WTC11 (cell line): ENCODE data around the gene DRD1. TPM values are rescaled to one million over a fixed set of nuclear protein-coding genes. Genes with fewer than 3 reads are reported as not detected.

ENCODE experiments used
- ATAC-seq: fragments of 200-7000 bp; cut with Tn5 transposase; 2 replicates; pipeline ENCODE4 v1.10.0; 2021; ENCODE audit warnings: mild to moderate bottlenecking, moderate library complexity
- CTCF ChIA-PET: fragments of 300-600 bp; sonication (Branson Sonifier 250); formaldehyde crosslinking; loops from one replicate; lab custom pipeline; 2021; ENCODE audit warnings: antibody characterized with exemption; lab: Charles Lee
- POLR2A ChIA-PET: fragments of 350-600 bp; sonication (Branson Sonifier 250); formaldehyde crosslinking; loops from one replicate; lab custom pipeline; 2021; ENCODE audit warnings: antibody characterized with exemption; lab: Charles Lee
- DNase-seq: peaks from one replicate; pipeline ENCODE4 v3.0.0; 2021; ENCODE audit warnings: low spot score
- H3K27ac Mint-ChIP-seq: 2 replicates; pipeline ENCODE4 v1.8.0; 2021; ENCODE audit warnings: mixed read lengths
- H3K27me3 Mint-ChIP-seq: 2 replicates; pipeline ENCODE4 v1.8.0; 2021; ENCODE audit warnings: low read depth, mild to moderate bottlenecking, moderate library complexity, mixed read lengths
- H3K36me3 Mint-ChIP-seq: 2 replicates; pipeline ENCODE4 v1.8.0; 2021; ENCODE audit warnings: mixed read lengths
- H3K4me1 Mint-ChIP-seq: 2 replicates; pipeline ENCODE4 v1.8.0; 2022; ENCODE audit warnings: mixed read lengths
- H3K4me3 Mint-ChIP-seq: 2 replicates; pipeline ENCODE4 v1.8.0; 2021; ENCODE audit warnings: mild to moderate bottlenecking, moderate library complexity, mixed read lengths
- H3K9me3 Mint-ChIP-seq: 2 replicates; pipeline ENCODE4 v1.8.0; 2021; ENCODE audit warnings: mixed read lengths
- CREM ChIP-seq: sonication (generic); formaldehyde crosslinking; IDR thresholded peaks from 2 replicates; pipeline ENCODE4 v1.8.1; 2022; ENCODE audit warnings: mild to moderate bottlenecking, missing genetic modification reagents, moderate library complexity
- ELF4 ChIP-seq: sonication (generic); formaldehyde crosslinking; IDR thresholded peaks from 2 replicates; pipeline ENCODE4 v1.8.1; 2022; ENCODE audit warnings: low read depth, mild to moderate bottlenecking, moderate library complexity, missing genetic modification reagents
- EMX1 ChIP-seq: fragments of 250-450 bp; sonication (Bioruptor Pico); IDR thresholded peaks from 2 replicates; pipeline ENCODE4 v1.8.0; 2021; ENCODE audit warnings: mild to moderate bottlenecking
- ERG ChIP-seq: fragments of 250-450 bp; sonication (Bioruptor Pico); IDR thresholded peaks from 2 replicates; pipeline ENCODE4 v1.8.0; 2021; ENCODE audit warnings: mild to moderate bottlenecking
- ESRRA ChIP-seq: sonication (generic); formaldehyde crosslinking; IDR thresholded peaks from 2 replicates; pipeline ENCODE4 v1.8.1; 2022; ENCODE audit warnings: mild to moderate bottlenecking, missing genetic modification reagents, borderline replicate concordance
- FOXP1 ChIP-seq: sonication (generic); formaldehyde crosslinking; IDR thresholded peaks from 2 replicates; pipeline ENCODE4 v1.8.0; 2022; ENCODE audit warnings: missing genetic modification reagents, mild to moderate bottlenecking, moderate library complexity, borderline replicate concordance
- JAZF1 ChIP-seq: fragments of 250-450 bp; sonication (Bioruptor Pico); IDR thresholded peaks from 2 replicates; pipeline ENCODE4 v1.9.0; 2021; ENCODE audit warnings: moderate library complexity, mild to moderate bottlenecking, inconsistent platforms
- KAT7 ChIP-seq: sonication (generic); formaldehyde crosslinking; IDR thresholded peaks from 2 replicates; pipeline ENCODE4 v1.8.1; 2023; ENCODE audit warnings: missing genetic modification reagents, mild to moderate bottlenecking, borderline replicate concordance
- NFATC4 ChIP-seq: fragments of 250-450 bp; sonication (Bioruptor Pico); IDR thresholded peaks from 2 replicates; pipeline ENCODE4 v1.9.0; 2021; ENCODE audit warnings: mild to moderate bottlenecking
- NR1H2 ChIP-seq: sonication (generic); formaldehyde crosslinking; IDR thresholded peaks from 2 replicates; pipeline ENCODE4 v1.9.0; 2021; ENCODE audit warnings: mild to moderate bottlenecking, moderate library complexity, missing genetic modification reagents
- SP1 ChIP-seq: sonication (generic); formaldehyde crosslinking; conservative IDR thresholded peaks from 2 replicates; pipeline ENCODE4 v1.8.1; 2022; ENCODE audit warnings: missing genetic modification reagents
- TEAD4 ChIP-seq: sonication (generic); formaldehyde crosslinking; IDR thresholded peaks from 2 replicates; pipeline ENCODE4 v1.8.0; 2022; ENCODE audit warnings: mild to moderate bottlenecking, missing genetic modification reagents
- ZNF219 ChIP-seq: sonication (generic); formaldehyde crosslinking; IDR thresholded peaks from 2 replicates; pipeline ENCODE4 v1.8.0; 2023; ENCODE audit warnings: missing genetic modification reagents, mild to moderate bottlenecking, borderline replicate concordance
- total RNA-seq: library from RNA; stranded (reverse); gene quantifications from 3 replicates; pipeline ENCODE4 v1.2.3, GENCODE V29; 2021
- TF ChIP-seq, protein P1 (sequence below): sonication (generic); formaldehyde crosslinking; IDR thresholded peaks from 2 replicates; pipeline ENCODE4 v1.8.1; 2022; ENCODE audit warnings: mild to moderate bottlenecking, moderate library complexity, missing genetic modification reagents
- TF ChIP-seq, protein P2 (sequence below): sonication (generic); formaldehyde crosslinking; IDR thresholded peaks from 2 replicates; pipeline ENCODE4 v1.8.1; 2023; ENCODE audit warnings: mild to moderate bottlenecking, missing genetic modification reagents
- TF ChIP-seq, protein P3 (sequence below): sonication (generic); formaldehyde crosslinking; IDR thresholded peaks from 2 replicates; pipeline ENCODE4 v1.8.1; 2022; ENCODE audit warnings: mild to moderate bottlenecking, missing genetic modification reagents, moderate library complexity, borderline replicate concordance
- TF ChIP-seq, protein P4 (sequence below): sonication (generic); formaldehyde crosslinking; IDR thresholded peaks from 2 replicates; pipeline ENCODE4 v1.8.1; 2022; ENCODE audit warnings: low read depth, mild to moderate bottlenecking, moderate library complexity, missing genetic modification reagents, borderline replicate concordance

Gene DRD1
- total RNA-seq, 1 experiment from 2014 or later = 0.07 TPM

DNA sequence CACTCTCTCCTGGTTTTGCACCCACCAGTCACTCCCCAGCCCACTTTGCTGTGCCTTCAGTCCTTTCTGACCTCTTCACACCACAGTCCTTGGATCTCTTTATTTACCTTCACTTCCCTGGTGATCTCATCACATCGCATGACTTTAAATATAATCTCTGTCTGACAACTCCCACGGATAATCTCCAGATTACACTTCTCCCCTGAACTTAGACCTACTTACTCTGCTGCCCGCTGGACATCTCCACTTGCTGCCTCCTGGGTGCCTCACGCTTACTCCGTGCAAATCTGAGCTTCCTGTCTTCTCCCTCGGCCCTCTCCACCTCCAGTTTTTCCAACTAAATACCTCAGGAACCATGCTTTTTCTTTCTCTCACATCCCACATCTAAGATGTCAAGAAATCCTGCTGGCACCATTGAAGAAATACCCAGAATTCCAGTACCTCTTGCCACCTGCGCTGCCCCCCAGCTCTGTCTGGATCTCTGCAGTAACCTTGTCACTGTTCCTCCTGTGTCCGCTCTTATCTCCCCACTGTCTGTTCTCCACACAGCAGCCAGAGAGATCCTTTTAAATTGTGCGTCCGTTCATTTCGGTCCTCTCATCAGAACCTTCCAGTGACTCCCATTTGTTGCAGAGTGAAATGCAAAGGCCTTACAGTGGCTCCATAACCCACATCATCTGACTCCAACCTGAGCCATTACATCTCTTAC, 43.7 kb upstream of the DRD1 start:
- Mint-ChIP-seq H3K27me3 (no peaks in the 10 kb centered on the region), H3K4me1 (peaks cover 21% of the 10 kb centered on the region), H3K27ac (no peak overlapping the region; the same call in 1 of the 2 replicates), H3K36me3 (peaks cover 42% of the 10 kb centered on the region), H3K9me3 (no peaks in the 10 kb centered on the region), H3K4me3 (no peak overlapping the region)
- ATAC-seq (no peak), DNase-seq (no peak)
- no peak for TF ChIP-seq ELF4 (CRISPR knock-in tag)
- ChIA-PET POLR2A (no interaction called here), CTCF (interaction anchor here (0.8 to 1.2 kb wide), 2 partner anchors 23 to 46 kb away, joined by 3 to 5 read pairs; no protein-coding TSS in a partner anchor)

- TF ChIP-seq SP1 (CRISPR knock-in tag) (no peak), CREM (no peak), NFATC4 (CRISPR knock-in tag) (no peak), ESRRA (CRISPR knock-in tag) (no peak), NR1H2 (CRISPR knock-in tag) (no peak), ERG (CRISPR knock-in tag) (no peak), ZNF219 (no peak), JAZF1 (CRISPR knock-in tag) (no peak), EMX1 (CRISPR knock-in tag) (no peak), FOXP1 (CRISPR knock-in tag) (no peak), KAT7 (CRISPR knock-in tag) (no peak), TEAD4 (CRISPR knock-in tag) (no peak)
- TF ChIP-seq, protein P1, sequence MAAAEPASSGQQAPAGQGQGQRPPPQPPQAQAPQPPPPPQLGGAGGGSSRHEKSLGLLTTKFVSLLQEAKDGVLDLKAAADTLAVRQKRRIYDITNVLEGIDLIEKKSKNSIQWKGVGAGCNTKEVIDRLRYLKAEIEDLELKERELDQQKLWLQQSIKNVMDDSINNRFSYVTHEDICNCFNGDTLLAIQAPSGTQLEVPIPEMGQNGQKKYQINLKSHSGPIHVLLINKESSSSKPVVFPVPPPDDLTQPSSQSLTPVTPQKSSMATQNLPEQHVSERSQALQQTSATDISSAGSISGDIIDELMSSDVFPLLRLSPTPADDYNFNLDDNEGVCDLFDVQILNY (CRISPR knock-in tag) = no peak
- TF ChIP-seq, protein P2, sequence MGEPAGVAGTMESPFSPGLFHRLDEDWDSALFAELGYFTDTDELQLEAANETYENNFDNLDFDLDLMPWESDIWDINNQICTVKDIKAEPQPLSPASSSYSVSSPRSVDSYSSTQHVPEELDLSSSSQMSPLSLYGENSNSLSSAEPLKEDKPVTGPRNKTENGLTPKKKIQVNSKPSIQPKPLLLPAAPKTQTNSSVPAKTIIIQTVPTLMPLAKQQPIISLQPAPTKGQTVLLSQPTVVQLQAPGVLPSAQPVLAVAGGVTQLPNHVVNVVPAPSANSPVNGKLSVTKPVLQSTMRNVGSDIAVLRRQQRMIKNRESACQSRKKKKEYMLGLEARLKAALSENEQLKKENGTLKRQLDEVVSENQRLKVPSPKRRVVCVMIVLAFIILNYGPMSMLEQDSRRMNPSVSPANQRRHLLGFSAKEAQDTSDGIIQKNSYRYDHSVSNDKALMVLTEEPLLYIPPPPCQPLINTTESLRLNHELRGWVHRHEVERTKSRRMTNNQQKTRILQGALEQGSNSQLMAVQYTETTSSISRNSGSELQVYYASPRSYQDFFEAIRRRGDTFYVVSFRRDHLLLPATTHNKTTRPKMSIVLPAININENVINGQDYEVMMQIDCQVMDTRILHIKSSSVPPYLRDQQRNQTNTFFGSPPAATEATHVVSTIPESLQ (CRISPR knock-in tag) = no peak
- TF ChIP-seq, protein P3, sequence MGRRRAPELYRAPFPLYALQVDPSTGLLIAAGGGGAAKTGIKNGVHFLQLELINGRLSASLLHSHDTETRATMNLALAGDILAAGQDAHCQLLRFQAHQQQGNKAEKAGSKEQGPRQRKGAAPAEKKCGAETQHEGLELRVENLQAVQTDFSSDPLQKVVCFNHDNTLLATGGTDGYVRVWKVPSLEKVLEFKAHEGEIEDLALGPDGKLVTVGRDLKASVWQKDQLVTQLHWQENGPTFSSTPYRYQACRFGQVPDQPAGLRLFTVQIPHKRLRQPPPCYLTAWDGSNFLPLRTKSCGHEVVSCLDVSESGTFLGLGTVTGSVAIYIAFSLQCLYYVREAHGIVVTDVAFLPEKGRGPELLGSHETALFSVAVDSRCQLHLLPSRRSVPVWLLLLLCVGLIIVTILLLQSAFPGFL = no peak
- TF ChIP-seq, protein P4, sequence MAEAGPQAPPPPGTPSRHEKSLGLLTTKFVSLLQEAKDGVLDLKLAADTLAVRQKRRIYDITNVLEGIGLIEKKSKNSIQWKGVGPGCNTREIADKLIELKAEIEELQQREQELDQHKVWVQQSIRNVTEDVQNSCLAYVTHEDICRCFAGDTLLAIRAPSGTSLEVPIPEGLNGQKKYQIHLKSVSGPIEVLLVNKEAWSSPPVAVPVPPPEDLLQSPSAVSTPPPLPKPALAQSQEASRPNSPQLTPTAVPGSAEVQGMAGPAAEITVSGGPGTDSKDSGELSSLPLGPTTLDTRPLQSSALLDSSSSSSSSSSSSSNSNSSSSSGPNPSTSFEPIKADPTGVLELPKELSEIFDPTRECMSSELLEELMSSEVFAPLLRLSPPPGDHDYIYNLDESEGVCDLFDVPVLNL (CRISPR knock-in tag) = no peak
- Mint-ChIP-seq H3K9me3 (no peaks in the 10 kb centered on the region), H3K27ac (no peak overlapping the region), H3K36me3 (peaks cover 50% of the 10 kb centered on the region), H3K4me1 (peaks cover 29% of the 10 kb centered on the region), H3K27me3 (no peaks in the 10 kb centered on the region), H3K4me3 (no peak overlapping the region)
- ATAC-seq = no peak
- CTCF ChIA-PET = no interaction called here
- no peak for DNase-seq
- POLR2A ChIA-PET = no interaction called here
Observed at GRCh38 chr5:175485631-175486030, 41.6 kb upstream of the DRD1 start.
